ENCODE results near the gene C6orf136.

The C6orf136 gene

DNA sequence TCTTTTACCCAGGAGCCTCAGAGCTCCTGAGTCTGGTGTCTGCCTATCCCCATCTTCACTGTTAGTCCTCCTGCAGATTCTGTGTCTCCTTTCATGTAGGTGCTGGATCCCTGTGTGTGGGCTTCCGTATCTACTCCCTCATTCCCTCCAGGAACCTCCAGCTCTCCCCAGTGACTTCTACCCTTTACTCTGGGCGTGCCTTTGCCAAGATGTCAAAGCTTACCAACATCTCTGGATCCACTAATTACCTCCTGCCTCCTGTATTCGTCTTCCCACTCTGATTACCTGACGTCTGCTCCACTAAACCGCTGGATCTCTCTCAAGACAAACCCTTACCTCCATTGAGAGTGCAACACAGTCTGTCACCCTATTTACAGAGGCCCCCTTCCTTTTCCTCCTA lies 2.2 kb upstream of the C6orf136 start:
- H3K27ac ChIP-seq = peak overlapping the region; percentile 95
- H3K9me3 ChIP-seq = no peaks in the 10 kb centered on the region
- peaks cover 48 to 51% of the 10 kb centered on the region in 2 experiments for H3K4me1 ChIP-seq (ENCODE audit: control insufficient read depth in 1 of 2, insufficient read depth in 1 of 2, low read depth in 1 of 2, low read length in 1 of 2)
- no peak overlapping the region for H3K4me3 ChIP-seq (ENCODE audit: low read depth in 1 of 2, low read length in 1 of 2)
- TF ChIP-seq, protein P1, sequence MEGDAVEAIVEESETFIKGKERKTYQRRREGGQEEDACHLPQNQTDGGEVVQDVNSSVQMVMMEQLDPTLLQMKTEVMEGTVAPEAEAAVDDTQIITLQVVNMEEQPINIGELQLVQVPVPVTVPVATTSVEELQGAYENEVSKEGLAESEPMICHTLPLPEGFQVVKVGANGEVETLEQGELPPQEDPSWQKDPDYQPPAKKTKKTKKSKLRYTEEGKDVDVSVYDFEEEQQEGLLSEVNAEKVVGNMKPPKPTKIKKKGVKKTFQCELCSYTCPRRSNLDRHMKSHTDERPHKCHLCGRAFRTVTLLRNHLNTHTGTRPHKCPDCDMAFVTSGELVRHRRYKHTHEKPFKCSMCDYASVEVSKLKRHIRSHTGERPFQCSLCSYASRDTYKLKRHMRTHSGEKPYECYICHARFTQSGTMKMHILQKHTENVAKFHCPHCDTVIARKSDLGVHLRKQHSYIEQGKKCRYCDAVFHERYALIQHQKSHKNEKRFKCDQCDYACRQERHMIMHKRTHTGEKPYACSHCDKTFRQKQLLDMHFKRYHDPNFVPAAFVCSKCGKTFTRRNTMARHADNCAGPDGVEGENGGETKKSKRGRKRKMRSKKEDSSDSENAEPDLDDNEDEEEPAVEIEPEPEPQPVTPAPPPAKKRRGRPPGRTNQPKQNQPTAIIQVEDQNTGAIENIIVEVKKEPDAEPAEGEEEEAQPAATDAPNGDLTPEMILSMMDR (IDR thresholded peaks at IDR 0.05) = no peak
- H3K36me3 ChIP-seq = no peaks in the 10 kb centered on the region
- H3K27me3 ChIP-seq = no peaks in the 10 kb centered on the region

DNA sequence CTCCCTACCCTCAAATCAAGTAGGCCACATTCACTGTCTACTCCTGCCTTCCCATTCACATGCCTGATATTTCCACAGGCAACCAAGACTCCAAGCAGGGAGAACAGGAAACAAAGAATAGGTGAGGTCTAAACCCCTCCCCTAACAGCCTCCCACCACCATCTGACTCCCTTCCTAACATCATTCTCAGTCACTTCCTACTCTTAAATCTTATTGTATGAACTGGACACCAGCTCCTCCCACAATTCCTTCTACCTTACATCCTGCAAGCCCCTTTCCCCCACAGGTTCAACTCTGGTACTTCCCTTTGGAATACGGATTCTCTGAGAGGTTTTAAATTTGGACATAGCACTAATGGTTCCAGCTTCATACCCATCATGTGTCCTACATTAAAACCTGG lies 944 bp upstream of the C6orf136 start:
- Histone ChIP-seq H3K4me1 (ENCODE audit: control insufficient read depth in 1 of 2, insufficient read depth in 1 of 2, low read depth in 1 of 2, low read length in 1 of 2) (peaks cover 48 to 51% of the 10 kb centered on the region in 2 experiments), H3K27me3 (no peaks in the 10 kb centered on the region), H3K27ac (peak overlapping the region; percentile 95), H3K9me3 (no peaks in the 10 kb centered on the region), H3K36me3 (peaks cover 2% of the 10 kb centered on the region), H3K4me3 (ENCODE audit: low read depth in 1 of 2, low read length in 1 of 2) (no peak overlapping the region)
- TF ChIP-seq, protein P1 (IDR thresholded peaks at IDR 0.05) = no peak

DNA sequence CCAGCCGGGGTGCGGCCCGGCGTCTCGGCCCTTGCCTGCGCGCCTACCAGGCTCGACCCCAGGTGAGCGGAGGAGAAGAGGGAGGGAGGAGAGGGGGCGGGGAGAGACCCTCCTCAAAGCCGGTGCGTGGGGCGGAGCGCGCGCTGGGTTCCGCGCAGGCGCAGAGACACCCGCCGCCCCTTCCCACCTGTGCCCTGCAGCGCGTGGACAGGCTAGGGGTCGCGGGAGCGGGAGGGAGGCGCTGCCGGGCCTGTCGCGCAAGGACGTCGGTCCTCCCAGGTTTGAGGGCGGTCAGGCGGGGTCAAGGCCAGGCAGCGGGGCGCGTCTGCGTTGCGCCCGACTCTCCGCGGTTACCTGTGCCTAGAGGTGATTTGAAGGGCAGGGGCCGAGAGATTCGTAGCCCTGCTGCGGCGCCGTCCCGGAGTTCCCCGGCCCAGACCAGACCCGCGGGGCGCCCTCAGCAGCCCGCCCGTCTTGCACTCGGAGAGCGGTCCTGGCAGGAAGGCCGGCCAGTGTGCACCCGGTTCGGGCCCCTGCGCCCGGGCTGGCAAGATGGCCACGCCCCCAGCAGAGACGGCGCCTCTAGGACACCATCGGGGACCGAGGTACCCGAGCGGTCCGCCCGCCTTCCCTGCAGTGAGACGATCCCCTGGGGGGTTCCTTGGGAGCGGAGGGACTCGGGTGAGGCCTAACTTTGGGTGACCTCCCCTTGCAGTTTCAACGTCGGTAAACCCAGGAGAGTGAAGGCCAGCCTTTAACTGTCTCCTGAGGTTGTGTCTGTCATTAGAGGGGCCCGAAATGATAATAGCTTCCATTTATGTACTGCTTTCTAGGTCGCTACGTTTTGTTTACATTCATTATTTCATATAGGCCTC lies 546 bp downstream of the C6orf136 start:
- H3K9me3 ChIP-seq = no peaks in the 10 kb centered on the region
- H3K4me1 ChIP-seq (ENCODE audit: control insufficient read depth in 1 of 2, insufficient read depth in 1 of 2, low read depth in 1 of 2, low read length in 1 of 2) = peaks cover 48 to 51% of the 10 kb centered on the region in 2 experiments
- peak overlapping the region; percentile 95 for H3K27ac ChIP-seq
- no peaks in the 10 kb centered on the region for H3K27me3 ChIP-seq
- TF ChIP-seq, protein P1 (IDR thresholded peaks at IDR 0.05) = no peak
- peak overlapping the region; percentile 96 to 97 for H3K4me3 ChIP-seq (ENCODE audit: low read depth in 1 of 2, low read length in 1 of 2)
- H3K36me3 ChIP-seq = peaks cover 17% of the 10 kb centered on the region

DNA sequence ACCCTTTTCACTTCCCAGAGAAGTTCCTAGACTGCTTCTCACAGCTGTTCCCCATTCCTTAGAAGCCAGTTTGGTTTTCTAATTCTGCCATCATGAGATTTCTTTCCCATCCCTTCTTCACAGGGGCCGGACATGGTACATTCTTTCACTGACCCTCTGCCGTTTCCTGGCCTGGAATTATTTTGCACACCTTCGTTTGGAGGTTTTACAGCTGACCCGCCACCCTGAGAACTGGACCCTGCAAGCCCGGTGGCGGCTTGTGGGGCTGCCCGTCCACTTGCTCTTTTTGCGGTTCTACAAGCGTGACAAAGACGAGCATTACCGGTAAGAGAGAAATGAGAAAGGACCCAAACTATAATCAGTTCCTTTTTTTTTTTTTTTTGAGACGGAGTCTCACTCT lies 4.2 kb downstream of the C6orf136 start:
- no peak overlapping the region for H3K27ac ChIP-seq
- no peaks in the 10 kb centered on the region for H3K9me3 ChIP-seq
- no peak overlapping the region for H3K4me3 ChIP-seq (ENCODE audit: low read depth in 1 of 2, low read length in 1 of 2)
- TF ChIP-seq, protein P1 (IDR thresholded peaks at IDR 0.05) = no peak
- peaks cover 13 to 14% of the 10 kb centered on the region in 2 experiments for H3K4me1 ChIP-seq (ENCODE audit: control insufficient read depth in 1 of 2, insufficient read depth in 1 of 2, low read depth in 1 of 2, low read length in 1 of 2)
- H3K36me3 ChIP-seq = peaks cover 54% of the 10 kb centered on the region
- H3K27me3 ChIP-seq = no peaks in the 10 kb centered on the region

DNA sequence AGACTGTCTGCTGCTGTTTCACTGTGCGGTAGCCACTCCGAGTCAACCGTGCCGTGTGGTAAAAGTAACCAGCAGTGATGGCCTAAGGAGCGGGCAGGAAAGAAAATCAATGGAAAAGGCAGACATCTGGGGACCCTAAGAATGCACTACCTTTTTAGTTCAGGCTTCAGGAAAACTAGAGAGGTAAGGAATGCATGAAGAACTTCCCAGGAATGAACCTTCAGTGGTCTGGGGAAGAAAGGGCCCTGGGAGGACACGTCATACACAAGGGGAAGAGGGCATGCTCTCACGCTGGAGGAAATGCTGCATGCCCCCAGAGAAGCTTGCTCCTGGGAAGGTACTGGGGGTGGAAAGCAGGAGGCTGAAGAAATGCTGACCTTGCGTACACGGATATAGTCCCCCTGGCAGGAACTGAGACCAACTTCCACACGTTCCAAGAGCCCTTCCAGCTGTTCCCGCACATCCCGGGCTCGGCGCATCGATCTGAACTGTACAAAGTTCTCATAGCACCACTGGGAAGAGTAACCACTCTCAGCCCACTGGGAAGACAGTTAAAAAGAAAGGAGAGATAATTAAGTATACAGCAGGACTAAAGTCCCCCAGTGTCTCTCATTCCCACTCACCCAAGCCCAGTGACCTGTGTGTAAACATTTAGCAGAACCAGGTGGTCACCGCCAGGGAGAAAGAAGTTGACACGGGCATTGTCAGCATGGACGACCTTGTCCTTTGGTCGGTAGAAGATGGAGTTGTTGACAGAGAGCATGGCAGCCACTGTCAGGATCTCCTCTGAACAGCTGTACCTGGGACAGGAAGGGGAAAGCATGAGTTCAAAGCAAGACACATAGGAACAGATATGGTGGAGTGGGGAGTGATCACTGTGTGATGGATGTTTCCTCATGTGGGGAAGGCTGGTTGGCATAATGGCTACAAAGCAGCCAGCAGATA lies 8.1 kb downstream of the C6orf136 start:
- H3K9me3 ChIP-seq = no peaks in the 10 kb centered on the region
- H3K4me3 ChIP-seq (ENCODE audit: low read depth in 1 of 2, low read length in 1 of 2) = no peak overlapping the region
- peaks cover 92% of the 10 kb centered on the region for H3K36me3 ChIP-seq
- peaks cover 9 to 11% of the 10 kb centered on the region in 2 experiments for H3K4me1 ChIP-seq (ENCODE audit: control insufficient read depth in 1 of 2, insufficient read depth in 1 of 2, low read depth in 1 of 2, low read length in 1 of 2)
- TF ChIP-seq, protein P1 (IDR thresholded peaks at IDR 0.05) = no peak
- no peaks in the 10 kb centered on the region for H3K27me3 ChIP-seq
- H3K27ac ChIP-seq = no peak overlapping the region

Measured in neutrophil (primary cell).